T-helper 2 cell treated with Interferon-gamma antibody and Interleukin-4, amounts not matched to agents 5 μg/mL and 100 μg/mL, for 36 hours (primary cell): ENCODE measurements around the gene RABGAP1L.

Experiments
- DNase-seq: peaks from one replicate; pipeline ENCODE4 v3.0.0; 2021; ENCODE audit warnings: low spot score
- H3K27ac Mint-ChIP-seq: one replicate; pipeline ENCODE4 v1.8.0; 2021; ENCODE audit warnings: mild to moderate bottlenecking, mixed read lengths
- H3K27me3 Mint-ChIP-seq: one replicate; pipeline ENCODE4 v1.8.0; 2021; ENCODE audit warnings: low read depth, mixed read lengths
- H3K36me3 Mint-ChIP-seq: one replicate; pipeline ENCODE4 v1.8.0; 2021; ENCODE audit warnings: low read depth, mixed read lengths
- H3K4me1 Mint-ChIP-seq: one replicate; pipeline ENCODE4 v1.8.0; 2021; ENCODE audit warnings: low read depth, mixed read lengths
- H3K4me3 Mint-ChIP-seq: one replicate; pipeline ENCODE4 v1.8.0; 2022; ENCODE audit warnings: mild to moderate bottlenecking, moderate library complexity, mixed read lengths
- H3K9me3 Mint-ChIP-seq: one replicate; pipeline ENCODE4 v1.8.0; 2021; ENCODE audit warnings: mixed read lengths

RABGAP1L gene

DNA sequence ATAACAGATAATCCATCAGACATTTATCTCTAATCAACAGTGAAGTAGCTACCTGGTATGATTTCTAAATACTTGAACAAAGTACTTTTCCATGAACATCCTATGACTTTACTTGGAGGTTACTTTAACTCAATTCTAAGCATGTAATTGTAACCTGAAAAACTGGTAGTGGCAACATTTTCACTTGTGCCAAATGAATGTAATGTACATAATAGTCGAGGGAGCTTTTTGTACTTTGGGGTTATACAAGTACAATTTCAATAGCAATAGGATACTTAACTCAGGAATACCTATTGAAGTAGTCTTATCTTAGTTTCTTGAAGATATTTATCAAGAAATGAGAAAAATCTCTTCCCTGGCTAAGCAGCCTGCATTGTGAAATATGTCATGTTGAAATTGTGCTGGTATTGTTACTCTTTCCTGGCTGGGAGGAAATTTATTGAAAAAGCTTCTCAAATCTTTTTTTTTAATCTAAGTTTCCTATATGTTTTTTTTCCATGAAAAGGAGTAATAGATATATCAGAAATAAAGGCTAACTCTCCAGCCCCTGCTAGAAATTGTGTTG is 806.8 kb downstream of the RABGAP1L start:
- H3K27ac Mint-ChIP-seq: peak overlapping the region; percentile 89
- H3K9me3 Mint-ChIP-seq: no peaks in the 10 kb centered on the region

DNA sequence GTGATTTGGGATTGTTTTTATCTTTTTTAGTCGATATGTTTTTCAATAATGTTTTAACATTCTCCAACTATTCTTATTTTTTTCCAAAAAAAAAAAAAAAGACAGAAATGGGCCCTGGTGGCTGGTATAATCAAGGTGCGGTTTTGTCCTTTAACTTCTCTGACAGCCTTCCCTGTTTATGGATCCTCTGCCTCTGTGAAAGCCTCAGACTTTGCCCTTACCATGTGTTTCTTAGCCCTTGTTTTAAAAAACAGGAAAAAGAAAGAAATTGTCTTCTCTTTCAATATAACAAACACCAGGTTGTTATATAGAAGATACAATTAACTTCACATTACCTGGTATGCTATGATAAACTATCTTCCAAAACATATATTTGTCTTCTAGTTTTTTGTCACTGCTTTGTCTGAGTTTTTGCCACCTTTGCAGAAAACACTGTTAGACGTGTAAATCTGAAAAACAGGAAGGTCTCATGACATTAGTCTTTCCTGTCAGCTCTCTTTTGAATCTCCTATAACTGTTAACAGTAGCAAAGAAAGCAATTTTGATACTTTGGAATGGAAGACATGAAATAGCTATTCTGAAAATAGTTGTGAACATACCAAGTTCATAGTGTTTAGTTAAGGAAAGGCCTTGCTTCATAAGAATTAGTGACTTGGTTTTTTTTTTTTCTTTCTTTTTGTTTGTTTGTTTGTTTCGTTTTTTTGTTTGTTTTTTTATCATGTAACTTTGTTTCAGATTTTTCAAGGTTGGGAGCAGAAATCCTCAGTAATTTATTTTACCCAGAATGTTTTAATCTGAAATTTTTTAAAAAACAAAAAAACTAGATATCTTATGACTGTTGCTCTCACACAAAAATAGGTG is 808.8 kb downstream of the RABGAP1L start:
- Mint-ChIP-seq H3K4me1 (peaks cover 72% of the 10 kb centered on the region), H3K36me3 (peaks cover 15% of the 10 kb centered on the region), H3K9me3 (no peaks in the 10 kb centered on the region), H3K27ac (peak overlapping the region; percentile 90), H3K27me3 (no peaks in the 10 kb centered on the region), H3K4me3 (peak overlapping the region; percentile 74)
- no peak for DNase-seq

More for the DNA sequence above, 806.8 kb downstream of the RABGAP1L start:
- Mint-ChIP-seq H3K27me3 (no peaks in the 10 kb centered on the region), H3K4me3 (peak overlapping the region; percentile 87), H3K4me1 (peaks cover 62% of the 10 kb centered on the region), H3K36me3 (peaks cover 7% of the 10 kb centered on the region)
- no peak for DNase-seq

GRCh38 chr1:174968750-174969244 is 809.5 kb downstream of the RABGAP1L start:
- no peaks in the 10 kb centered on the region for H3K9me3 Mint-ChIP-seq
- peak overlapping the region; percentile 90 for H3K27ac Mint-ChIP-seq
- peak overlapping the region; percentile 74 for H3K4me3 Mint-ChIP-seq
- DNase-seq: peak; percentile 48
- H3K27me3 Mint-ChIP-seq: no peaks in the 10 kb centered on the region
- H3K4me1 Mint-ChIP-seq: peaks cover 65% of the 10 kb centered on the region
- H3K36me3 Mint-ChIP-seq: peaks cover 17% of the 10 kb centered on the region

GRCh38 chr1:174969977-174970376 is 810.7 kb downstream of the RABGAP1L start:
- Mint-ChIP-seq H3K27me3 (no peaks in the 10 kb centered on the region), H3K4me3 (peak overlapping the region; percentile 74), H3K36me3 (peaks cover 24% of the 10 kb centered on the region), H3K27ac (peak overlapping the region; percentile 40), H3K9me3 (no peaks in the 10 kb centered on the region), H3K4me1 (peaks cover 58% of the 10 kb centered on the region)
- DNase-seq: peak; percentile 33

DNA sequence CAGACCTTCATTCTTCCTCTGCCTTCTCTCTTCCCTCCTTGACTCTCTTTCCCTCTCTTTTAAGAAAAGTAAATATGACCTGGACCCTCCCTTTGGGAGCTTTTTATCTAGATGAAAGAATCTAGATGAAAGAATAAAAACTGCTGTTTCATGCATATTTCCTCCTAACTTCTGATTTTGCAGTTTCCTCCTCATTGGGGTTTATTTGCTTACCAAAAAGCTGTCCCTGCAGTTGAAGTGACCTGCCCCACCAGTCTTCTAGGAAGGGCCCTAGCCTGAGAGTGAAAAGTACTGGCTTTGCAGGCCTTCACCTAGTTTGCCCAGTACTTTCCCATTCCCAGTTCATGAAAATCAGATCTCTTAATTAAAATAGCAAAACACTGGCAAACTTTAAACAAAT is 812.1 kb downstream of the RABGAP1L start:
- H3K4me1 Mint-ChIP-seq: peaks cover 48% of the 10 kb centered on the region
- peak overlapping the region; percentile 7 for H3K27ac Mint-ChIP-seq
- no peaks in the 10 kb centered on the region for H3K9me3 Mint-ChIP-seq
- no peak for DNase-seq
- peak overlapping the region; percentile 54 for H3K4me3 Mint-ChIP-seq
- no peaks in the 10 kb centered on the region for H3K27me3 Mint-ChIP-seq
- H3K36me3 Mint-ChIP-seq: peaks cover 38% of the 10 kb centered on the region

DNA sequence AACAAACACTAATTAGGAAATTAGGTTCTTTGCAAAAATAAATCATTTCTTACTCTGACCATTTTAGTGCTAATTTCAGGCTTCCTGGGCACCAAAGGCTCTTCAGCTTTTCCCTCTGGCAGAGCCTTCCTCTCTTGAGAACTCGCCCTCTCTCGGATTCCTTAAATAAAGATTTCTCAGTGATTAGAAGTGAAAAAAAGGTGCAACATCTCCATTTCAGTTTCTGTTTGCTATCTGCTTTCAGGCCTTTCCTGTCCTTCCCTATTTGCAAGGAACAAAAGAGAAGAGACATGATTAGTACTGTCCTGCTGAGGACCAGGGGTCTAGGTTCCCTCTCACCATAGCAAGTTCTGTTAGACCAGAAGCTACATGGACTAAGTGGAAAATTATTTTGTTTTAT is 812.6 kb downstream of the RABGAP1L start:
- peak overlapping the region; percentile 20 for H3K27ac Mint-ChIP-seq
- DNase-seq: no peak
- peaks cover 48% of the 10 kb centered on the region for H3K4me1 Mint-ChIP-seq
- peaks cover 41% of the 10 kb centered on the region for H3K36me3 Mint-ChIP-seq
- no peaks in the 10 kb centered on the region for H3K27me3 Mint-ChIP-seq
- H3K9me3 Mint-ChIP-seq: no peaks in the 10 kb centered on the region
- H3K4me3 Mint-ChIP-seq: peak overlapping the region; percentile 54

GRCh38 chr1:174974711-174975119 is 815.4 kb downstream of the RABGAP1L start:
- H3K36me3 Mint-ChIP-seq: peaks cover 50% of the 10 kb centered on the region
- no peaks in the 10 kb centered on the region for H3K9me3 Mint-ChIP-seq
- H3K27ac Mint-ChIP-seq: no peak overlapping the region
- H3K27me3 Mint-ChIP-seq: no peaks in the 10 kb centered on the region
- no peak for DNase-seq
- H3K4me3 Mint-ChIP-seq: no peak overlapping the region
- H3K4me1 Mint-ChIP-seq: peaks cover 39% of the 10 kb centered on the region

DNA sequence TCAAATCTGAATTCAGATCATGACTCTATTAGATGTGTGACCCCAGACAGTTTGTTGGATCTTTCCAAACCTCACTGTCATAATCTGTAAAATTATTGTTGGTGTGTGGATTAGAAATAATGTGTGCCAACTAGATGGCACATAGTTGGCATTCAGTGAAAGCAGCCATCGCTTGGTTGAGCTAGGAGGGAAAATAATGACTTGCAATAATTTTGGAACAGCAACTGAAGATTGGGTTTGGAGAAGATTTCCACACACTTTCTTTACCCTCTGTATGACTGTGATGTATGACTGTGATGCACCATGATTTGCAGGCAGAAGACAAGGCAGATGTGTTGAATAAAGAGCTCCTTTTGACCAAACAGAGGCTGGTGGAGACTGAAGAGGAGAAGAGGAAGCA is 816.4 kb downstream of the RABGAP1L start:
- no peak overlapping the region for H3K4me3 Mint-ChIP-seq
- H3K36me3 Mint-ChIP-seq: peaks cover 52% of the 10 kb centered on the region
- DNase-seq: no peak
- H3K27ac Mint-ChIP-seq: no peak overlapping the region
- H3K4me1 Mint-ChIP-seq: peaks cover 34% of the 10 kb centered on the region
- no peaks in the 10 kb centered on the region for H3K9me3 Mint-ChIP-seq
- no peaks in the 10 kb centered on the region for H3K27me3 Mint-ChIP-seq

GRCh38 chr1:174976436-174977108 is 817.3 kb downstream of the RABGAP1L start:
- DNase-seq: no peak
- H3K36me3 Mint-ChIP-seq: peaks cover 55% of the 10 kb centered on the region
- H3K4me3 Mint-ChIP-seq: no peak overlapping the region
- no peaks in the 10 kb centered on the region for H3K27me3 Mint-ChIP-seq
- H3K27ac Mint-ChIP-seq: peak overlapping the region; percentile 47
- peaks cover 30% of the 10 kb centered on the region for H3K4me1 Mint-ChIP-seq
- H3K9me3 Mint-ChIP-seq: no peaks in the 10 kb centered on the region

- Mint-ChIP-seq H3K36me3 (peaks cover 42% of the 10 kb centered on the region), H3K4me3 (no peak overlapping the region), H3K9me3 (peaks cover 5% of the 10 kb centered on the region), H3K27me3 (no peaks in the 10 kb centered on the region), H3K4me1 (peaks cover 8% of the 10 kb centered on the region), H3K27ac (no peak overlapping the region)
- no peak for DNase-seq
Measured at GRCh38 chr1:174982971-174983689, 823.8 kb downstream of the RABGAP1L start.

DNA sequence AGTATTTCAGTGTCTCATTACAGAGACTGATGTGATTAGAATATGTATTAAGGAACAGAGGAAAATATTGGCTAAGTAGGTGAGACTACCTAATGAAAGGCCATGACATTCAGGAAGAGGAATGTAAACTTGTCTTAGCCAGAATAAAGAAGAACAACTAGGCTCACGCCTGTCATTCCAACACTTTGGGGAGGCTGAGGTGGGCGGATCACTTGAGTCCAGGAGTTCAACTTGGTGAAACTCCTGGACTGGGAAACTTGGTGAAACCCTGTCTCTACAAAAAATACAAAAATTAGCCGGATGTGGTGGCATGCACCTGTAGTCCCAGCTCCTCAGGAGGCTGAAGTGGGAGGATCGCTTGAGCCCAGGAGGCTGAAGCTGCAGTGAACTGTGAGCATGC is 825.6 kb downstream of the RABGAP1L start:
- Mint-ChIP-seq H3K4me3 (no peak overlapping the region), H3K9me3 (peaks cover 5% of the 10 kb centered on the region), H3K4me1 (peaks cover 18% of the 10 kb centered on the region), H3K36me3 (peaks cover 52% of the 10 kb centered on the region), H3K27ac (no peak overlapping the region), H3K27me3 (no peaks in the 10 kb centered on the region)
- DNase-seq: no peak

- Mint-ChIP-seq H3K36me3 (peaks cover 36% of the 10 kb centered on the region), H3K4me1 (peaks cover 22% of the 10 kb centered on the region), H3K4me3 (no peak overlapping the region), H3K9me3 (no peaks in the 10 kb centered on the region), H3K27ac (no peak overlapping the region), H3K27me3 (no peaks in the 10 kb centered on the region)
- DNase-seq: no peak
Measured at GRCh38 chr1:174988539-174988938, 829.2 kb downstream of the RABGAP1L start.

- no peaks in the 10 kb centered on the region for H3K9me3 Mint-ChIP-seq
- H3K36me3 Mint-ChIP-seq: peaks cover 34% of the 10 kb centered on the region
- no peak overlapping the region for H3K4me3 Mint-ChIP-seq
- H3K27ac Mint-ChIP-seq: no peak overlapping the region
- peaks cover 24% of the 10 kb centered on the region for H3K4me1 Mint-ChIP-seq
- H3K27me3 Mint-ChIP-seq: no peaks in the 10 kb centered on the region
- no peak for DNase-seq
Measured at GRCh38 chr1:174988986-174989385, 829.7 kb downstream of the RABGAP1L start.
